Right hindlimb (tissue), 1 donor: Measurements from ENCODE around the gene DEPDC4.
"Not testable (repeated sequence)": the region's sequence is repeated elsewhere in the genome, so short reads cannot be mapped to it uniquely, and the experiment has no call there.

Experiments used
- DNase-seq: peaks from one replicate; pipeline ENCODE4 v3.0.0-alpha.2; 2018

DEPDC4 gene

GRCh38 chr12:100266835-100267602 is at the start of gene DEPDC4, which contains the start of gene SCYL2:
Gene DEPDC4, minus strand, starts transcription at chr12:100267079. Its CDS starts 3 bp downstream, at chr12:100267076.
Gene SCYL2, plus strand, starts transcription at chr12:100267177. Its CDS starts 15,794 bp downstream, at chr12:100282971.
- peak; percentile 97 for DNase-seq

- no peak for DNase-seq
Observed at GRCh38 chr12:100311317-100311716, 44.4 kb upstream of the DEPDC4 start.

- DNase-seq, result not testable (repeated sequence)
Observed at GRCh38 chr12:100308138-100308537, 41.3 kb upstream of the DEPDC4 start.

- DNase-seq, result not testable (repeated sequence)
Observed at GRCh38 chr12:100304334-100304733, 37.5 kb upstream of the DEPDC4 start.

GRCh38 chr12:100303831-100304230 is 37.0 kb upstream of the DEPDC4 start:
- DNase-seq, result no peak

GRCh38 chr12:100302081-100302480 is 35.2 kb upstream of the DEPDC4 start:
- no peak for DNase-seq

GRCh38 chr12:100295764-100296555 is 29.1 kb upstream of the DEPDC4 start:
- no peak for DNase-seq

GRCh38 chr12:100294366-100294765 is 27.5 kb upstream of the DEPDC4 start:
- DNase-seq, result not testable (repeated sequence)

- DNase-seq, result no peak
Observed at GRCh38 chr12:100293017-100293416, 26.1 kb upstream of the DEPDC4 start.

GRCh38 chr12:100290016-100290415 is 23.1 kb upstream of the DEPDC4 start:
- no peak for DNase-seq

GRCh38 chr12:100289038-100289437 is 22.2 kb upstream of the DEPDC4 start:
- DNase-seq, result no peak

GRCh38 chr12:100284556-100284955 is 17.7 kb upstream of the DEPDC4 start:
- DNase-seq, result not testable (repeated sequence)

- no peak for DNase-seq
Observed at GRCh38 chr12:100279607-100280244, 12.8 kb upstream of the DEPDC4 start.

GRCh38 chr12:100279159-100279558 is 12.3 kb upstream of the DEPDC4 start:
- no peak for DNase-seq

- no peak for DNase-seq
Observed at GRCh38 chr12:100274291-100274690, 7.4 kb upstream of the DEPDC4 start.

- no peak for DNase-seq
Observed at GRCh38 chr12:100273782-100274181, 6.9 kb upstream of the DEPDC4 start.

- DNase-seq, result no peak
Observed at GRCh38 chr12:100268835-100269564, 2.1 kb upstream of the DEPDC4 start.

- DNase-seq, result no peak
Observed at GRCh38 chr12:100267603-100268281, 863 bp upstream of the DEPDC4 start.

- DNase-seq, result no peak
Observed at GRCh38 chr12:100266585-100266834, 369 bp downstream of the DEPDC4 start.

GRCh38 chr12:100265732-100266584 is 921 bp downstream of the DEPDC4 start:
- DNase-seq, result no peak

GRCh38 chr12:100265107-100265506 is 1.8 kb downstream of the DEPDC4 start:
- not testable (repeated sequence) for DNase-seq
